Measurements from ENCODE around the gene MBNL2. TPM values are rescaled to one million over a fixed set of nuclear protein-coding genes. Genes with fewer than 3 reads are reported as not detected.

MBNL2 gene
- total and polyA plus RNA-seq, 5 donors from 2014 or later = 15.6 to 37.2 (median 17.6) TPM

- no peak overlapping the region for H3K4me3 Mint-ChIP-seq
- no peaks in the 10 kb centered on the region for H3K9me3 Mint-ChIP-seq
- H3K9me3 ChIP-seq (ENCODE audit: control insufficient read depth in 2 of 2, low read length in 2 of 2) = no peaks in the 10 kb centered on the region
- H3K27me3 Mint-ChIP-seq = no peaks in the 10 kb centered on the region
- no peak for ATAC-seq (ENCODE audit: low read depth in 2 of 2)
- no peak overlapping the region for H3K4me3 ChIP-seq (ENCODE audit: low read depth, low read length)
- peaks cover 6% of the 10 kb centered on the region for H3K4me1 ChIP-seq (ENCODE audit: control insufficient read depth, insufficient read depth, low read length, poor library complexity, severe bottlenecking)
- DNase-seq = no peak
- H3K27me3 ChIP-seq (ENCODE audit: control insufficient read depth, insufficient read depth, low read length) = no peaks in the 10 kb centered on the region
- H3K27ac Mint-ChIP-seq = no peak overlapping the region
- H3K27ac ChIP-seq (ENCODE audit: insufficient read depth, low read length, poor library complexity, severe bottlenecking) = no peak overlapping the region
- H3K36me3 ChIP-seq (ENCODE audit: control insufficient read depth, insufficient read depth, low read length) = peaks cover 3% of the 10 kb centered on the region
- peaks cover 12 to 26% (median 14%) of the 10 kb centered on the region in 4 donors for H3K4me1 Mint-ChIP-seq
- peaks cover 16% of the 10 kb centered on the region for H3K36me3 Mint-ChIP-seq
These were observed 219.2 kb downstream of the MBNL2 start for GRCh38 chr13:97441368-97441767.

Other genes with a start within 250 kb of the MBNL2 start
- gene OXGR1, start 227.9 kb upstream of the MBNL2 start, total RNA-seq = not detected
- gene OXGR1, start 227.9 kb upstream of the MBNL2 start, polyA plus RNA-seq = not detected
- gene RAP2A, start 211.8 kb downstream of the MBNL2 start, total RNA-seq = 24.0 TPM
- gene RAP2A, start 211.8 kb downstream of the MBNL2 start, polyA plus RNA-seq = 1 to 10 TPM; 2.6 to 7.3 (median 3.9) TPM